WI38 (cell line): ENCODE data around the gene CCT7.
"Not testable (repeated sequence)": the region's sequence is repeated elsewhere in the genome, so short reads cannot be mapped to it uniquely, and the experiment has no call there.

Experiments
- H3K4me3 ChIP-seq: 2 replicates; pipeline ENCODE4 v1.5.1; 2011; ENCODE audit warnings: low read depth, mild to moderate bottlenecking, control low read depth, low read length
- TF ChIP-seq, protein P1 (sequence below): IDR thresholded peaks from 2 replicates; pipeline ENCODE4 v1.5.1; 2012; ENCODE audit warnings: low read depth, mild to moderate bottlenecking, control low read depth, low read length

Gene CCT7

DNA sequence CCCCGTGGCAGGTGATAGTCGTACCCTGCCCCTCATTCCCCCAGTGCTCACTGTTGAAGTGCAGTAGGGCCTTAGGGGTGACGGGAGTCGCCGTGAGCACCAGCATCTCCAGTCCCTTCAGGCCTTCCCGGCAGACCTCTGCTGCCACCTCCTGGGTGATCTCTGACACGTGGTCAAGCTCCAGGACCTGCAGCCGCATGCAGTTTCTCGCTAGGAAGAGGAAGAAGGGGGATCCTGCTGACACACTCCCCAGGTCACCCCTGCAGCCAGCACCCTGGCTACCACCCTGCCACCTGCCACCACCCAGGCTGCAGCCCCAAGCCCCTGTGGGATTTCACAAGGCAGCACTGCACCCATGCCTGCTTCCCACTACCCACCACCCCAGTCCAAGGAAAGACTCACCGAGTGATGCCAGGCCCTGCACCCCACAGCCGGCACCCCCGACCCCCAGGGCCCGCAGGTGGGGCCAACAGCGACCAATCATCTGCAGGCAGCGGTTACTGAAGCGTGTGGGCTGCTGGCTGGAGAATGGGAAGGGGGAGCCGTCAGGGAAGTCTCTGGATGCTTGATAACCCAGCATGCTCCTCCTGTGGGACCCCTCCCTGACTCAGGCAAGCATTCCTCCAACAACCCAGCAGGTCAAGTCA is 26.4 kb downstream of the CCT7 start:
- TF ChIP-seq, protein P1, sequence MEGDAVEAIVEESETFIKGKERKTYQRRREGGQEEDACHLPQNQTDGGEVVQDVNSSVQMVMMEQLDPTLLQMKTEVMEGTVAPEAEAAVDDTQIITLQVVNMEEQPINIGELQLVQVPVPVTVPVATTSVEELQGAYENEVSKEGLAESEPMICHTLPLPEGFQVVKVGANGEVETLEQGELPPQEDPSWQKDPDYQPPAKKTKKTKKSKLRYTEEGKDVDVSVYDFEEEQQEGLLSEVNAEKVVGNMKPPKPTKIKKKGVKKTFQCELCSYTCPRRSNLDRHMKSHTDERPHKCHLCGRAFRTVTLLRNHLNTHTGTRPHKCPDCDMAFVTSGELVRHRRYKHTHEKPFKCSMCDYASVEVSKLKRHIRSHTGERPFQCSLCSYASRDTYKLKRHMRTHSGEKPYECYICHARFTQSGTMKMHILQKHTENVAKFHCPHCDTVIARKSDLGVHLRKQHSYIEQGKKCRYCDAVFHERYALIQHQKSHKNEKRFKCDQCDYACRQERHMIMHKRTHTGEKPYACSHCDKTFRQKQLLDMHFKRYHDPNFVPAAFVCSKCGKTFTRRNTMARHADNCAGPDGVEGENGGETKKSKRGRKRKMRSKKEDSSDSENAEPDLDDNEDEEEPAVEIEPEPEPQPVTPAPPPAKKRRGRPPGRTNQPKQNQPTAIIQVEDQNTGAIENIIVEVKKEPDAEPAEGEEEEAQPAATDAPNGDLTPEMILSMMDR = peak; percentile 36
- no peak overlapping the region for H3K4me3 ChIP-seq

DNA sequence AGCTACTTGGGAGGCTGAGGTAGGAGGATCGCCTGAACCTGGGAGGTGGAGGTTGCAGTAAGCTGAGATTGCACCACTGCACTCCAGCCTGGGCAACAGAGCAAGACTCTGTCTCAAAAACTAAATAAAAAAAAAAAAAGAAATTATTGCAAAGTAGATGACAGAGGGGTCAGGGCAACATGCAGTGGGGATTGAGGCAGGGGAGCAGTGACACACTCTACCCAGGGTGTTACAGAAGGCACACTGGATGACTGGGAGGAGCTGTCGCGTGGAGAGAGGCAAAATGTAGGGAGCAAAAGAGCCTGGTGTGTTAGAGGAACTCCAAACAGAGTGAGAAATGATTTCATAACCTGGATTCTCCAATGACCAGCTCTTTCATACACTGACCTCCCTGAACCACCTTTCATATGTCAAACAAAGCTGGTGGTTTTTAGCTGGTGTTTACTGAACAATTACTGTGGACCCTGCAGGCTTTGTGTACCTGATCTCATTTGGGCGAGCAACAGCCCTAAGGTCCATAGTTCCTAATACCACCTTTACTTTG is 28.1 kb downstream of the CCT7 start:
- no peak overlapping the region for H3K4me3 ChIP-seq
- TF ChIP-seq, protein P1 = no peak

- H3K4me3 ChIP-seq = not testable (repeated sequence)
Observed at GRCh38 chr2:73262691-73263429, 28.8 kb downstream of the CCT7 start.

DNA sequence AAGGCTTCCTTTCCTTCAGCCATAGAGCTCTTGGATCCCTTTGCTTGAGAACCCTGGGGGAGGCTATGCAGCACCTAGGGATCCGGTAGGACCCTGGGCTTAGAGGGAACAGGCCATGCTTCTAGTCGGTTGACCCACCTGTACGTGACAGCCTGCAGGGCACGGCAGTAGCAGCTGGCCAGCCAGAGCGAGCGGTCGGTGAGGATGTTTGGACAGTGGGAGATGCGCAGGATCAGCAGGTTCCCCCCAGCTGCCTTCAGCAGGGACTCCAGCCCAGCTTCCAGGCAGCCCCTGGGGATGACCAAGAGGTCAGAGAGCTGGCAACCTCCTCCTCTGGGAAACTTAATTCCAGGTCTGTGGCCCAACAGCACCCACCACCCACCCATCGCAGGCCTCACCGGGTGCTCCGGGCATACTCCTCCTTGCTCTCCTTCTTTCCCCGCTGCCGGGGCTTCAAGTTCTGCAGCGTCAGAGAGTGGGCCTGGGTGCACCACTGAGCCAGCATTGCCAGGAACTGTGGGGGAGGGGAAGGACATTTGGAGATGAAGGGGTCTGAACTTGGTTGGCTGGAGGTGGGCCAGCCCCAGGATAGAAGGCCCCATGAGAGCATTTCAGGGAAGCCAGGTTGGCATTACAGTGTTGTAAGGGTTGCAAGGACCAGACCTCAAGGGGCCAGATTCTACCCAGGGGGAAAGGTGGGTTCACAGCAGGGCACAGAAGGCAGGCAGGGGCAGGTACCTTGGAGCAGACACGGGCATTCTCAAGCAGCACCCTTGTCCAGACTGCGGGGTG is 29.6 kb downstream of the CCT7 start:
- TF ChIP-seq, protein P1 = no peak
- H3K4me3 ChIP-seq = no peak overlapping the region

DNA sequence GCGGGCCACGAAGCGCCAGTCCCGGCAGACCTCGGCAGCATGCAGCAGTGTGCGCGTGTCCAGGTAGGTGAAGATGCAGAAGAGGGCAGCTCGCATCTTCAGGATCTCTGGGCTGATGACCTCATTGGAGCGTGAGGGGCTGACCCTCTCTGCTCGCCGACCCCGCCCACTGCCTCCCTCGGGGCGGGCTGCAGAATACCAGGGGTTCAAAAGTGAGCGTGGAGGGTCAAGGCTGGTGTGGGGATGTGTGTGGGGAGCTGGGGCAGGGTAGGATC is 30.2 kb downstream of the CCT7 start:
- TF ChIP-seq, protein P1 = no peak
- no peak overlapping the region for H3K4me3 ChIP-seq

- no peak overlapping the region for H3K4me3 ChIP-seq
- TF ChIP-seq, protein P1 = no peak
Observed at GRCh38 chr2:73264783-73265182, 30.7 kb downstream of the CCT7 start.

GRCh38 chr2:73265298-73266060 is 31.4 kb downstream of the CCT7 start:
- no peak overlapping the region for H3K4me3 ChIP-seq
- TF ChIP-seq, protein P1 = no peak
